ENCODE data around the gene USF3. TPM values are rescaled to one million over a fixed set of nuclear protein-coding genes. Genes with fewer than 3 reads are reported as not detected.

Gene USF3
- total and polyA plus RNA-seq, 2 donors (not counting 1 experiment from before 2014, with no cell fraction given) = 9.8 to 38.9 TPM

DNA sequence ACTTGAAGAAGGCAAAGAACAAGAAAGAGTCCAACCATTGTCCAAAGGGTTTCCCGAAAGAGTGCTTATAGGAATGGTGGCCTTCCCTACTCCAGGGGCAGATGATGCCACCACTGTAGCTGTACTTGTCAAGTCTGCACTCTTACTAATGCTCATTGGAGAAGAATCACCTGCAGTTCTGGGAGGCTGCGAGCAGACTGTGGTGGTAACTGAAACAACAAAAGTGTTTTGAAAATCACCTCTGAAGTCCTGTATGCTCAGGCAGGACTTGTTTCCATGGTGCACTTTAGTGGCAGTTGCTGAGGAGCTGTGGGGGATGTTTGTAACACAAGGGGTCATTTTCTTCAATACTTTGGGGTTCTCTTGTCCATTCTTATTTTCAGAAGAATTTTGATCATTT is 36.0 kb downstream of the USF3 start:
- peaks cover 5% of the 10 kb centered on the region for H3K9me3 Mint-ChIP-seq (ENCODE audit: insufficient read depth)
- Histone ChIP-seq H2AFZ (ENCODE audit: insufficient read depth, low read depth, low read length, poor library complexity, severe bottlenecking) (peak overlapping the region; percentile 26), H3K4me3 (ENCODE audit: control extremely low read depth in 1 of 5, extremely low read depth in 1 of 5, insufficient read depth in 1 of 5, low read depth in 2 of 5, low read length in 4 of 5) (peak overlapping the region in 1 of 5 experiments; percentile 49), H3K4me2 (replicated peaks; ENCODE audit: low read depth, low read length, poor library complexity, severe bottlenecking) (peak overlapping the region; percentile 70), H3K27ac (ENCODE audit: low read length in 2 of 2) (peak overlapping the region; percentile 81 to 93), H3K36me3 (replicated peaks in 1 of 2; ENCODE audit: control extremely low read depth in 1 of 2, control insufficient read depth in 1 of 2, extremely low read depth in 1 of 2, insufficient read depth in 2 of 2, low read length in 1 of 2) (peaks cover 2 to 25% of the 10 kb centered on the region in 2 experiments), H3K79me2 (ENCODE audit: control insufficient read depth, insufficient read depth, low read length) (peaks cover 34% of the 10 kb centered on the region), H3K4me1 (ENCODE audit: control insufficient read depth in 2 of 2, insufficient read depth in 2 of 2, low read length in 2 of 2) (peaks cover 81 to 85% of the 10 kb centered on the region in 2 donors), H3K9me3 (ENCODE audit: control extremely low read depth in 1 of 3, control insufficient read depth in 2 of 3, insufficient read depth in 1 of 3, low read length in 2 of 3) (peaks cover 0 to 13% (median 0%) of the 10 kb centered on the region in 3 donors), H3K9ac (ENCODE audit: low read length) (peak overlapping the region; percentile 39), H3K27me3 (replicated peaks in 1 of 4; ENCODE audit: control extremely low read depth in 1 of 4, control insufficient read depth in 3 of 4, insufficient read depth in 4 of 4, low read length in 3 of 4) (no peaks in the 10 kb centered on the region), H4K20me1 (ENCODE audit: control insufficient read depth, insufficient read depth, low read length, poor library complexity, severe bottlenecking) (no peaks in the 10 kb centered on the region)
- peak overlapping the region; percentile 85 for H3K4me3 Mint-ChIP-seq
- H3K27ac Mint-ChIP-seq = peak overlapping the region; percentile 94
- peaks cover 86% of the 10 kb centered on the region for H3K4me1 Mint-ChIP-seq
- WGBS (ENCODE audit: insufficient coverage) = 81% methylated on average over 2 of the region's 2 CpGs
- intact Hi-C loops (cut with micrococcal nuclease) = no loop called here
- POLR2A ChIA-PET = interaction anchor here (0.6 to 1.3 kb wide), 3 partner anchors 13 to 141 kb away, joined by 3 to 9 read pairs (median 3); partner anchors contain the start of gene ATP6V1A
- no peaks in the 10 kb centered on the region for H3K27me3 Mint-ChIP-seq
- no peak for ATAC-seq (ENCODE audit: low read depth)
- CTCF ChIA-PET = interaction anchor here (1.2 to 2.6 kb wide), 3 partner anchors 27 to 85 kb away, joined by 3 to 9 read pairs (median 5); partner anchors contain the start of gene USF3
- TF ChIP-seq EZH2 (IDR thresholded peaks at IDR 0.05; ENCODE audit: borderline replicate concordance, insufficient read depth, low read depth, low read length, poor library complexity, severe bottlenecking) = no peak
- TF ChIP-seq, protein P1, sequence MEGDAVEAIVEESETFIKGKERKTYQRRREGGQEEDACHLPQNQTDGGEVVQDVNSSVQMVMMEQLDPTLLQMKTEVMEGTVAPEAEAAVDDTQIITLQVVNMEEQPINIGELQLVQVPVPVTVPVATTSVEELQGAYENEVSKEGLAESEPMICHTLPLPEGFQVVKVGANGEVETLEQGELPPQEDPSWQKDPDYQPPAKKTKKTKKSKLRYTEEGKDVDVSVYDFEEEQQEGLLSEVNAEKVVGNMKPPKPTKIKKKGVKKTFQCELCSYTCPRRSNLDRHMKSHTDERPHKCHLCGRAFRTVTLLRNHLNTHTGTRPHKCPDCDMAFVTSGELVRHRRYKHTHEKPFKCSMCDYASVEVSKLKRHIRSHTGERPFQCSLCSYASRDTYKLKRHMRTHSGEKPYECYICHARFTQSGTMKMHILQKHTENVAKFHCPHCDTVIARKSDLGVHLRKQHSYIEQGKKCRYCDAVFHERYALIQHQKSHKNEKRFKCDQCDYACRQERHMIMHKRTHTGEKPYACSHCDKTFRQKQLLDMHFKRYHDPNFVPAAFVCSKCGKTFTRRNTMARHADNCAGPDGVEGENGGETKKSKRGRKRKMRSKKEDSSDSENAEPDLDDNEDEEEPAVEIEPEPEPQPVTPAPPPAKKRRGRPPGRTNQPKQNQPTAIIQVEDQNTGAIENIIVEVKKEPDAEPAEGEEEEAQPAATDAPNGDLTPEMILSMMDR (IDR thresholded peaks at IDR 0.05) = no peak
- no peak for DNase-seq

DNA sequence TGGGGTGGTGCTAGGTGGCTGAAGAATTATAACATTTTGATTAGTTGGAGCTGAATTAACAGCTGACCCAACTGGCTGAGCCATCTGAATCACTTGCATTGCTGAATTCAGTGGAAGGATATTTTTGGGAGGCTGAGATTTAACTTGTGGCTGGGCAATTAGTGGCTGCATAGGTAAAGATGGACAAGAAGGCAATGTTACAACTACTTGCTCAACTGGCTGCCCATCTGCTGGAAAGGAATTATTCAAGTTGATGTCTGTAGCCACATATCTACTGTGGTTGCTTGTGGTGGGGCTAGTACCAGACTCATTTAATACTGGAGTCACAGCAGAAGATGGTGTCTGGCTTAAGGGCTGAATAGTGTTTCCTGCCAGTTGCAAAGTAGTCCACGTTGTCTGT is 36.4 kb downstream of the USF3 start:
- H3K27me3 Mint-ChIP-seq = no peaks in the 10 kb centered on the region
- peaks cover 84 to 88% of the 10 kb centered on the region in 2 donors for H3K4me1 ChIP-seq (ENCODE audit: control insufficient read depth in 2 of 2, insufficient read depth in 2 of 2, low read length in 2 of 2)
- POLR2A ChIA-PET = interaction anchor here (0.6 to 1.0 kb wide), 3 partner anchors 116 to 345 kb away, joined by 3 to 9 read pairs (median 5); no protein-coding TSS in a partner anchor
- H3K4me2 ChIP-seq (replicated peaks; ENCODE audit: low read depth, low read length, poor library complexity, severe bottlenecking) = peak overlapping the region; percentile 70
- H3K4me1 Mint-ChIP-seq = peaks cover 89% of the 10 kb centered on the region
- peak overlapping the region; percentile 81 to 93 for H3K27ac ChIP-seq (ENCODE audit: low read length in 2 of 2)
- TF ChIP-seq, protein P1 (IDR thresholded peaks at IDR 0.05) = no peak
- no peak for TF ChIP-seq EZH2 (IDR thresholded peaks at IDR 0.05; ENCODE audit: borderline replicate concordance, insufficient read depth, low read depth, low read length, poor library complexity, severe bottlenecking)
- H3K79me2 ChIP-seq (ENCODE audit: control insufficient read depth, insufficient read depth, low read length) = peaks cover 30% of the 10 kb centered on the region
- peak overlapping the region; percentile 44 for H3K9ac ChIP-seq (ENCODE audit: low read length)
- DNase-seq = no peak
- peak overlapping the region; percentile 85 for H3K4me3 Mint-ChIP-seq
- peaks cover 0 to 13% (median 0%) of the 10 kb centered on the region in 3 donors for H3K9me3 ChIP-seq (ENCODE audit: control extremely low read depth in 1 of 3, control insufficient read depth in 2 of 3, insufficient read depth in 1 of 3, low read length in 2 of 3)
- 56% methylated on average over 1 of the region's 1 CpG for WGBS (ENCODE audit: insufficient coverage)
- H3K4me3 ChIP-seq (ENCODE audit: control extremely low read depth in 1 of 5, extremely low read depth in 1 of 5, insufficient read depth in 1 of 5, low read depth in 2 of 5, low read length in 4 of 5) = peak overlapping the region in 1 of 5 experiments; percentile 49
- ATAC-seq (ENCODE audit: low read depth) = no peak
- H3K9me3 Mint-ChIP-seq (ENCODE audit: insufficient read depth) = peaks cover 5% of the 10 kb centered on the region
- CTCF ChIA-PET = interaction anchor here (1.2 to 2.6 kb wide), 3 partner anchors 26 to 85 kb away, joined by 3 to 9 read pairs (median 7); partner anchors contain the start of gene USF3
- intact Hi-C loops (cut with micrococcal nuclease) = loop anchor here (1.0 to 2.0 kb wide), 3 partner anchors 13 to 36 kb away; partner anchors contain the start of gene USF3
- H4K20me1 ChIP-seq (ENCODE audit: control insufficient read depth, insufficient read depth, low read length, poor library complexity, severe bottlenecking) = no peaks in the 10 kb centered on the region
- H3K27ac Mint-ChIP-seq = peak overlapping the region; percentile 94
- peak overlapping the region; percentile 26 for H2AFZ ChIP-seq (ENCODE audit: insufficient read depth, low read depth, low read length, poor library complexity, severe bottlenecking)
- H3K36me3 ChIP-seq (replicated peaks in 1 of 2; ENCODE audit: control extremely low read depth in 1 of 2, control insufficient read depth in 1 of 2, extremely low read depth in 1 of 2, insufficient read depth in 2 of 2, low read length in 1 of 2) = peaks cover 2 to 23% of the 10 kb centered on the region in 2 experiments
- H3K27me3 ChIP-seq (replicated peaks in 1 of 4; ENCODE audit: control extremely low read depth in 1 of 4, control insufficient read depth in 3 of 4, insufficient read depth in 4 of 4, low read length in 3 of 4) = no peaks in the 10 kb centered on the region
